GM19397 (cell line): Measurements from ENCODE around the gene OR2W3.

Experiments
- ATAC-seq: cut with Tn5 transposase; IDR thresholded peaks from one replicate; pipeline ENCODE4 v1.9.1; 2021; ENCODE audit warnings: mild to moderate bottlenecking, moderate library complexity; ENCODE audit not compliant: unreplicated experiment

OR2W3 gene

DNA sequence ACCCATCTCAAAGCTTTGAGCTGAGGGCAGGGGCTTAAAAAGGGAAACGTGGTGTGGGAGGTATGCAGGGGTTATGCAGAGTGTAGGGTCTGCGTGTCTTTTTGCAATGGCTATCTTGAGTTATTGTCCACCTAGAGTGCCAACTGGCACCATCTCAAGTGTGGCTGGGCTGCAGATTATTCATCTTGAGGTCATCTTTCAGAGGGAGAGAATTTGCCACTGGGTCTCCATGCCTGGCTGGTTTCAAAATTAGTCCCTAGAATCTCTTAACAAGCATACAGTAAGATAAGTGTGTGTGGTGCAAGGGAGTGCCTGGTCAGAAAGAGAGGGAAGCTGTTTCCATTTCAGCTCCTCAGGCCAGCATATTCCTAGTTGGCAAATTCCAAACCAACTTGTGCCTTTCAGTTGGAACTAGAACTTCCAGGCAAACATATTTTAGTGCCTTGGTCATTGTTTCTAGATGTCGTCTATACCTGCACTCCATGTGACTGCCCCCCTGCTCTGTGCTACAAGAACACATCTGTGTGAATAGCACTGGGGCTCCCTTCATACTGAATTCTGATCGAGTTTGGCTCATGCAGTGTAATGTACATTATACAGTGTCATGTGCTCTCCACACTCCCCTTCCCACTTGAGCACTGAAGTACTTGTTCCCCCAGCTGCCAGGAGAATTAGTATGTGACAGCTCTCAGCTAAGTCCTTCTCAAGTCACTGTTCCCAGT is 19.7 kb downstream of the OR2W3 start:
- ATAC-seq, result no peak

DNA sequence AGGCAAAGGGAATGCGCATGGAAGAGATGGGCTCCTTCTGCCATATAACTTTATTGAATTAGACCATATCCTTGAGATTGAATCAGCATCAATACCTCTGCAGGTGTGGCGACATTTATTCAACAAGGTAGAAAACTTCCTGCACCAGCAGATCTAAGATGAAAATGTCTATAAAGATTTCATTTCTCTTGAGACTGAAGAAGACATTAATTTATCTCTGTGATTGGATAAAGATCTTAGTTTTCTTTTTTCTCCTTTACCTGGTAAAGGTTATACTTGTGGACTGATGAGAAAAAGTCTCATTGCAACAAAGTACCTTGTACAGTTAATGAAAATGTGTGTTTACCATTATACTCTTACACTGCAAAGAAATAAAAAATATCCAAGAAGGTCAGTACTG is 24.6 kb downstream of the OR2W3 start, which contains the start of gene OR2T8:
OR2T8 (plus strand) TSS at position 301 of the 400 bp plus-strand sequence. CDS start 766 bp downstream, outside the sequence.
- no peak for ATAC-seq

DNA sequence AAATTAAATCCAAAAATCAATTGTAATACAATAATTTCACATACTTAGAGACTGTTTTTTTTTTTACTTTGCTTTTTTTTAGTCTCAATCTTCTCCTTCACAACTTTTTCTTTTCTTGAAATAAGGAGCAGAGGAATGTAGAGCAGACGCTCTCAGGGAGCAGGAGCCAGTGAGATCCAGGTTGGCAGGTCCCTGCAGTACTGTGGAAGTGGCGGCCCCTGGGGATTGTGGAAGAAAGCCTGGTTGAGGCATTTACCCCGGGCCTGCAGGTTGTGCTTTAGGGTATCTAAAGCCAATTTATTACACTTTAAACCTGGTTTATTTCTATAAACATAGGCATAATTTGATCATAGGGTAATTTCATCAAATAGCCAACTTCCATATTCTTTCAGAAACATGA is 28.6 kb downstream of the OR2W3 start:
- ATAC-seq, result no peak

DNA sequence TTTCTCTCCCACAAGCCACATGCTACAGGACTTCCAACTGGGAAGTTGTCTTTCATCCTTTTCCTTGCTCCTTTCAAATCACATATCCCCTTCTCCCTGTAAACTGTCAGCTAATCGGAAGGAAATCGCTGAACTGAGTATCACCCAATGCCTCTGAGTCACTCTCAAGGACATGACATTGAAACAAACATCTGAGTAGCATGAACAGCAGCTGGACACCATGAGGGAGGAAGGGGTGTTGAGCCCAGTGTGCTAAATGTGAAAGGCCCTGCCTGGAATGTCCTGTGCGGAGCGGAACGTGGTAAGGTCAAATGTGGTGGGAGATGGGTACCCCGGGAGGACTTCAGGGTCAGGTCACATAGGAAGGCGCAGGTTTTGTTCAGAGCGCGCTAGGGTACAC is 29.5 kb downstream of the OR2W3 start, which contains the start of gene OR2AJ1:
OR2AJ1 (plus strand) TSS at position 22 of the 400 bp plus-strand sequence. CDS start 8,880 bp downstream, outside the sequence.
- no peak for ATAC-seq

DNA sequence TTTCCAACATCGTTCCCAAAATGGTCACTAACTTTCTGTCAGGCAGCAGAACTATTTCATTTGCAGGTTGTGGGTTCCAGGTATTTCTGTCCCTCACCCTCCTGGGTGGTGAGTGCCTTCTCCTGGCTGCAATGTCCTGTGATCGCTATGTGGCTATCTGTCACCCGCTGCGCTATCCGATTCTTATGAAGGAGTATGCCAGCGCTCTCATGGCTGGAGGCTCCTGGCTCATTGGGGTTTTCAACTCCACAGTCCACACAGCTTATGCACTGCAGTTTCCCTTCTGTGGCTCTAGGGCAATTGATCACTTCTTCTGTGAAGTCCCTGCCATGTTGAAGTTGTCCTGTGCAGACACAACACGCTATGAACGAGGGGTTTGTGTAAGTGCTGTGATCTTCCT is 38.6 kb downstream of the OR2W3 start:
- no peak for ATAC-seq

DNA sequence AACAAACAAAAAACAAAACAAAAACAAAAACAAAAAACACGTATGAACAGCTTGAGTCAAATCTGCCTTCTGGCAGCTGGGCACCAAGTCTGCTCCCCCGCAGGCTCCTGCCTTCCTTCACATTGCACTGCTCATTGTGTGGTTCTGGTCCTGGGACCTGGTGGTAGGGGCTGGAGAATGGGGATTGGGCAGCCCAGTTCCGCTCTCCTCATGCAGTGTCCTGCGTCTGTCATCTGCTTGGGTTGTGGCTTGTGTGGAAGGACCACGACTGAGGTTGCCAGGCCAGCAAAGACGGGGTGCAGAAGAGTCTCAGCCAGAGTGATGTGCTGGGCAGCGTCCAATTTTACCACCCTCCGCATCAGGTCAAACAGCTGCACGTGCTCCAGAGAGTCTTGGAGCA is 40.4 kb downstream of the OR2W3 start:
- ATAC-seq, result no peak

DNA sequence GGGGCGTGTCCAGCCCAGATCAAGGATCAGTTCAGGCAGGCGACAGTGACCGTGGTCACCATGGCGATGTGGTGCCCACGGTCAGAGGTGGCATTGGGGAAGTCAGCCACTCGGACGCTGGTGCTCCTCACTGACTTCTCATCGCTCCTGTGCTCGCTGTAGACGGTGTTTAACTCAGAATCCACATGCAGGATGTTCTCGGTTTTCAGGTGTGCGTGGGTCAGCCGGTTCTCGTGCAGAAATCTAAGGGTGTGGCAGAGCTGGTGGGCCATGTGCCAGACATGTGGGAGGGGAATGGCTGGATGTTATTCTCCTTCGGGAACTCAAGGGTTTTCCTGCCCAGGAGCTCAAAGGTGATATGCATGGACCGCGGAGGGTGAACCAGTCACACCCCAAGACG is 41.0 kb downstream of the OR2W3 start:
- no peak for ATAC-seq

DNA sequence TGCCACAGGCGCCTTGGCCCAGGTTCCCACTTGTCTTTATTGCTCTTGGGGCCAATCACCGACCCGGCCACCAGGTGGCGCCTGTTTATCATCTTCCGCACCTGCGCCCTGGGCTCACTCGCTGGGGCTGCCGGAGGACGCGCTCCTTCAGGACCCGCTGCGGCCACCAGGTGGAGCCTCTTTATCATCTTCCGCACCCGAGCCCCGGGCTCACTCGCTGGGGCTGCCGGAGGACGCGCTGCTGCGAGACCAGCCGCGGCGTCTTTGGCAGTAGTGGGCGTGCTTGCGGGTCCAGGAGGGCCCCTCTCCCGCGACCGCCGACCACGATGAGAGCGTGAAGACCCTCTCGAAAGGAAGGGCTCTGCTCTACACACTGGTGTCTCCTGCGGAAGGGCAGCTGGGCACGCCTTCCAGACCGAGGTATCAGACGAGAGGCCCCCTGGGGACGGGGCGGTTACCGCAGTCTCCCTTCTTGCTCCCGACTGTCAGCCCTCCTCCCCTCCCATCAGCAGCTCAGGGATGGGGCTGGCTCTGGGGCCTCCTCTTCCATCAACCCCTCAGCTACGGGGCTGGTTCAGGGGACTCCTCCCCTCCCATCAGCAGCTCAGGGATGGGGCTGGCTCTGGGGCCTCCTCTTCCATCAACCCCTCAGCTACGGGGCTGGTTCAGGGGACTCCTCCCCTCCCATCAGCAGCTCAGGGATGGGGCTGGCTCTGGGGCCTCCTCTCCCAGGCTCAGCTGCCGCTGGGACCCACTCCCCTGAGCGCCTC is 41.8 kb downstream of the OR2W3 start:
- peak; percentile 100 for ATAC-seq

DNA sequence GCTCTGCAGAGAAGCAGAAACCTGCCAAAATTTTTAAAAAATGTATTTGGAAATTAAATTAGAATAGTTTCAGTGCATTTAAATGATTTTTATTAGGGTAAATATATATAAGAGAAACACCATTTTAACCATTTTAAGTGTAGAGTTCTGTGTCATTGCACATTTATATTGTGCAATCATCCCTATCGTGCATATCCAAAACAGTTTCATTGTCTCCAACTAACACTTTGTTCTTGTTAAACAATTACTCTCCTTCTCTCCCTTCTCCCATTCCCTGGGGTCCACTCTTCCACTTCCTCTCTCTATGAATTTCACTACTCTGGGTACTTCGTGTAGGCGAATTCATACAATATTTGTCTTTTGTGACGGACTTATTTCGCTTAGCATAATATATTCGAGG is 47.2 kb downstream of the OR2W3 start:
- ATAC-seq, result no peak
